Measurements from ENCODE around the gene TBC1D19. TPM values are rescaled to one million over a fixed set of nuclear protein-coding genes. Genes with fewer than 3 reads are reported as not detected.

TBC1D19 gene
- polyA plus RNA-seq, 1 experiment: 37.0 TPM

- no peak overlapping the region for H3K27ac ChIP-seq (ENCODE audit: low read depth, low read length)
- no peak for TF ChIP-seq CTCF (IDR thresholded peaks at IDR 0.05; ENCODE audit: low read depth, low read length)
- ChIA-PET POLR2A (no interaction called here), CTCF (interaction anchor here (0.6 kb wide), 1 partner anchor 283 kb away, joined by 4 read pairs; no protein-coding TSS in a partner anchor)
- no peaks in the 10 kb centered on the region for H3K9me3 ChIP-seq (ENCODE audit: control insufficient read depth, insufficient read depth, low read length)
- no peak for DNase-seq (ENCODE audit: low read depth, low spot score)
- H3K4me3 ChIP-seq (ENCODE audit: low read depth, low read length): no peak overlapping the region
- no peaks in the 10 kb centered on the region for H3K27me3 ChIP-seq (ENCODE audit: control insufficient read depth, insufficient read depth, low read length)
Measured at GRCh38 chr4:26741491-26741871, 157.6 kb downstream of the TBC1D19 start.

DNA sequence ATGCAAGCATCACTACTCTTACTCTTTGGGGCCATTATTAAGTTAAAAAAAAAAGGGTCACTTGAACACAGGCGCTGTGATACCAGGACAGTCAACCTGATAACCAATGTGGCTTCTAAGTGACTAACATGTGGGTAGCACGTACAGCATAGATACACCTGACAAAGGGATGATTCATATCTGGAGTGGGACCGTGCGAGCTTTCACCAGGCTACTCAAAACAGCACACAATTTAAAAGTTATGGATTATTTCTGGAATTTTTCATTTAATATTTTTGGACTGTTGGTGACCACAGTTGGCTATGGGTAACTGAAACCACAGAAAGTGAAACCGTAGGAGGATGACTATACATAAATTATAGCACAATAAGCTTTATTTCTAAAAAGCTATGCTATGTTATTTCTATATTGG lies 162.9 kb downstream of the TBC1D19 start:
- TF ChIP-seq CTCF (IDR thresholded peaks at IDR 0.05; ENCODE audit: low read depth, low read length): no peak
- Histone ChIP-seq H3K27ac (ENCODE audit: low read depth, low read length) (no peak overlapping the region), H3K4me3 (ENCODE audit: low read depth, low read length) (no peak overlapping the region), H3K9me3 (ENCODE audit: control insufficient read depth, insufficient read depth, low read length) (no peaks in the 10 kb centered on the region), H3K27me3 (ENCODE audit: control insufficient read depth, insufficient read depth, low read length) (no peaks in the 10 kb centered on the region)
- CTCF ChIA-PET: no interaction called here
- no peak for DNase-seq (ENCODE audit: low read depth, low spot score)
- POLR2A ChIA-PET: no interaction called here

GRCh38 chr4:26748811-26749210 lies 164.9 kb downstream of the TBC1D19 start:
- ChIA-PET POLR2A (no interaction called here), CTCF (no interaction called here)
- no peak overlapping the region for H3K4me3 ChIP-seq (ENCODE audit: low read depth, low read length)
- H3K9me3 ChIP-seq (ENCODE audit: control insufficient read depth, insufficient read depth, low read length): no peaks in the 10 kb centered on the region
- H3K27ac ChIP-seq (ENCODE audit: low read depth, low read length): no peak overlapping the region
- TF ChIP-seq CTCF (IDR thresholded peaks at IDR 0.05; ENCODE audit: low read depth, low read length): no peak
- DNase-seq (ENCODE audit: low read depth, low spot score): no peak
- no peaks in the 10 kb centered on the region for H3K27me3 ChIP-seq (ENCODE audit: control insufficient read depth, insufficient read depth, low read length)

DNA sequence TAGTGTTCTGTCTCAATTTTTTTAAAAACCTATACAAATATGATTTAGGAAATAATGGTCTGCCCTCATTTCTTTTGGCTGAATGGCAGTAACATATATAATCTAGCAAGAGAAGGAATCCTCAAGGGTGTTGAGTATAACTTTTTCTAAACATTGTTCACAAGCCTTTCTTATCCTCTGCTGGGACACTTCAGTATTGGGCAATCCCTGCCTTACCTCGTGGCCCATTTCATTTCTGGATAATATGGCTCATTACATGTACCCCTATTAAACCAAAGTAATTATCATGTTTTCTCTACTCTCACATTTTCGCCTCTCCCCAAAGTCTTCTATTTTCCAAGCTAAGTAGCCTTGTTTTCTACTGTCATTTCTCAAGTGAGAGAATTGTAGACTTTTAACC lies 166.0 kb downstream of the TBC1D19 start:
- CTCF ChIA-PET: no interaction called here
- no peak overlapping the region for H3K4me3 ChIP-seq (ENCODE audit: low read depth, low read length)
- POLR2A ChIA-PET: interaction anchor here (0.7 kb wide), 1 partner anchor 114 kb away, joined by 11 read pairs; no protein-coding TSS in a partner anchor
- no peak for TF ChIP-seq CTCF (IDR thresholded peaks at IDR 0.05; ENCODE audit: low read depth, low read length)
- DNase-seq (ENCODE audit: low read depth, low spot score): no peak
- H3K27me3 ChIP-seq (ENCODE audit: control insufficient read depth, insufficient read depth, low read length): no peaks in the 10 kb centered on the region
- no peak overlapping the region for H3K27ac ChIP-seq (ENCODE audit: low read depth, low read length)
- H3K9me3 ChIP-seq (ENCODE audit: control insufficient read depth, insufficient read depth, low read length): no peaks in the 10 kb centered on the region

DNA sequence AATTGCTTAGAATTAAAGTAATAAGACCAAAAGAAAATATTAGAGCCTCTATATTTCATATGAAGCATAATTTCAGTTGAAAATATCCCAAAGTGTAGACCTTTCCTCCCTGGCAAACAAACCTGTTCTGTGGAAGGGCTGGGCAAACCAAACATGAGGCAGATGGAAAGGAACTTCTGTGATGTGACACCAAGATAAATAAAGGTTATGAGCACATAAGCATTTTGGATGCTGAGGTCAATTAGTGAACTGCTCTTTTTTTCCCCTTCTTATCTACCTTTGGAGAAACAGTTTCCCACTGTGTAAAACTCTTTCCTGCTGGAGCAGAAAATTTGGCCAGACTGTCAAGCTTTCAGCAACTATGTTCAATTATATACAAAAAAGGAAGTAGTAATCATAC lies 167.1 kb downstream of the TBC1D19 start:
- H3K9me3 ChIP-seq (ENCODE audit: control insufficient read depth, insufficient read depth, low read length): no peaks in the 10 kb centered on the region
- ChIA-PET CTCF (no interaction called here), POLR2A (no interaction called here)
- H3K27me3 ChIP-seq (ENCODE audit: control insufficient read depth, insufficient read depth, low read length): no peaks in the 10 kb centered on the region
- H3K27ac ChIP-seq (ENCODE audit: low read depth, low read length): no peak overlapping the region
- no peak for DNase-seq (ENCODE audit: low read depth, low spot score)
- TF ChIP-seq CTCF (IDR thresholded peaks at IDR 0.05; ENCODE audit: low read depth, low read length): no peak
- H3K4me3 ChIP-seq (ENCODE audit: low read depth, low read length): no peak overlapping the region
